Measurements from ENCODE around the gene TNC.

DNA sequence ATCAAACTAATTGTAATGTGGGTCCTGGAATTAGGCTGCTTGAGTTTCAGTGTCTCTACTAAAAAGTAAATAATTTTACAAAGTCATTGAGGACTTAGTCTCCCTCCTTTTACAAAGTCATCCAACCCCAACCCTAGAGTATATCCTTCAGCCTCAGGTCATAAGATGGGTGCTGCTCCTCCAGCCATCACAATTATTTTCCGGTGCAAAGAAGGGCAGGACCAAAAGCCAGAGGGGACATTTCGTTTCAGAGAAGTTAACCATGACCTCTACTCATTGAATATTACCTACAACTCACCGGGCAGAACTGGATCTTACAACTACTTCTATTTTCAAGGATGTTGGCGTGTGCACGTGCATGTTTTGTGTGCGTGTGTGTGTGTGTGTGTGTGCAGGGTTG, 127.1 kb downstream of the TNC start:
- TF ChIP-seq POLR2A (IDR thresholded peaks at IDR 0.05; ENCODE audit: low read length): no peak
- TF ChIP-seq GATA1 (IDR thresholded peaks at IDR 0.05; ENCODE audit: low read depth, low read length): no peak

Measured in erythroblast (primary cell).